ENCODE data around the gene TUG1. TPM values are rescaled to one million over a fixed set of nuclear protein-coding genes. Genes with fewer than 3 reads are reported as not detected.

Gene TUG1
- 41.9 and 87.7 TPM in 2 replicates for total RNA-seq

GRCh38 chr22:30968924-30969531, at the start of gene TUG1:
TSS of gene TUG1 (plus strand) at chr22:30969265.

GRCh38 chr22:30968015-30968923, 796 bp upstream of the TUG1 start, which contains the start of gene MORC2:
TSS of gene MORC2 (minus strand) at chr22:30968774. CDS start at chr22:30967889, 885 bp downstream.

Other genes with a start within 250 kb of the TUG1 start
- gene MORC2, start 491 bp upstream of the TUG1 start, total RNA-seq: 14.9 and 15.2 TPM in 2 replicates
- 66.8 and 143 TPM in 2 replicates for gene SMTN, start 112.1 kb downstream of the TUG1 start, total RNA-seq
- gene SELENOM, start 138.3 kb downstream of the TUG1 start, total RNA-seq: 287 and 373 TPM in 2 replicates
- 0.52 and 1.8 TPM in 2 replicates for gene INPP5J, start 153.7 kb downstream of the TUG1 start, total RNA-seq
- gene PLA2G3, start 171.2 kb downstream of the TUG1 start, total RNA-seq: 0.08 and 2.3 TPM in 2 replicates
- 23.7 and 30.1 TPM in 2 replicates for gene RNF185, start 190.9 kb downstream of the TUG1 start, total RNA-seq
- 10.5 and 15.1 TPM in 2 replicates for gene LIMK2, start 243.0 kb downstream of the TUG1 start, total RNA-seq

All from epithelial cell of alveolus of lung (primary cell).